IMR-90 (cell line): ENCODE data around the gene EP300. TPM values are rescaled to one million over a fixed set of nuclear protein-coding genes. Genes with fewer than 3 reads are reported as not detected.

Source experiments
- ATAC-seq: fragments of 200-7000 bp; cut with Tn5 transposase; 2 replicates; pipeline ENCODE4 v1.9.1; 2020; ENCODE audit warnings: low read depth, mild to moderate bottlenecking, moderate library complexity
- BruUV-seq: library from RNA; stranded (reverse); fragments of 400-500 nt; replicated peaks from 2 replicates; lab custom pipeline; 2021; lab: Mats Ljungman, UMichigan
- CTCF ChIA-PET: fragments of 300-600 bp; formaldehyde crosslinking; extraction: SDS; loops from one replicate; lab custom pipeline; 2021; ENCODE audit warnings: antibody characterized with exemption; lab: Yijun Ruan, JAX
- POLR2A ChIA-PET: fragments of 300-600 bp; sonication (Branson Sonifier 250); formaldehyde crosslinking; loops from one replicate; lab custom pipeline; 2022; ENCODE audit warnings: antibody characterized with exemption; ENCODE audit not compliant: unreplicated experiment; lab: Charles Lee
- DNase-seq: peaks from one replicate; pipeline ENCODE4 v3.0.0; 2013
- H2AFZ ChIP-seq: replicated peaks from 2 replicates; pipeline ENCODE3; 2013; ENCODE audit warnings: low read length, mild to moderate bottlenecking; ENCODE audit not compliant: poor library complexity
- H2AK5ac ChIP-seq: 2 replicates; pipeline ENCODE4 v1.6.1; 2013; ENCODE audit warnings: low read depth, low read length, inconsistent platforms
- H2AK9ac ChIP-seq: replicated peaks from 2 replicates; pipeline ENCODE3; 2013; ENCODE audit warnings: mild to moderate bottlenecking, low read depth, low read length, moderate library complexity; ENCODE audit not compliant: poor library complexity
- H2BK120ac ChIP-seq: 2 replicates; pipeline ENCODE4 v1.6.1; 2013; ENCODE audit warnings: low read depth, low read length, inconsistent platforms
- H2BK15ac ChIP-seq: 3 replicates; pipeline ENCODE4 v1.6.1; 2013; ENCODE audit warnings: low read depth, low read length, inconsistent platforms
- H2BK20ac ChIP-seq: 2 replicates; pipeline ENCODE4 v1.6.1; 2013; ENCODE audit warnings: low read depth, mild to moderate bottlenecking, inconsistent platforms, low read length, moderate library complexity
- H2BK5ac ChIP-seq: 2 replicates; pipeline ENCODE4 v1.6.1; 2013; ENCODE audit warnings: mild to moderate bottlenecking, low read depth, low read length, inconsistent platforms; ENCODE audit not compliant: poor library complexity, severe bottlenecking
- H3K14ac ChIP-seq: replicated peaks from 2 replicates; pipeline ENCODE4 v1.6.1; 2013; ENCODE audit warnings: low read depth, low read length, inconsistent platforms
- H3K18ac ChIP-seq: 2 replicates; pipeline ENCODE4 v1.6.1; 2013; ENCODE audit warnings: low read depth, low read length, control low read depth
- H3K23ac ChIP-seq: 2 replicates; pipeline ENCODE4 v1.6.1; 2013; ENCODE audit warnings: low read depth, low read length, inconsistent platforms
- H3K27ac ChIP-seq: 2 replicates; pipeline ENCODE4 v1.5.1; 2013; ENCODE audit warnings: mild to moderate bottlenecking, control low read depth, low read length; ENCODE audit not compliant: insufficient read depth
- H3K27me3 ChIP-seq: 2 replicates; pipeline ENCODE4 v1.6.1; 2013; ENCODE audit warnings: low read length; ENCODE audit not compliant: control insufficient read depth, insufficient read depth
- H3K36me3 ChIP-seq: 2 replicates; pipeline ENCODE4 v1.6.1; 2013; ENCODE audit warnings: low read length, mixed read lengths; ENCODE audit not compliant: control insufficient read depth, insufficient read depth
- H3K4ac ChIP-seq: 2 replicates; pipeline ENCODE4 v1.6.1; 2013; ENCODE audit warnings: low read depth, low read length, inconsistent platforms
- H3K4me1 ChIP-seq: 2 replicates; pipeline ENCODE4 v1.6.1; 2013; ENCODE audit warnings: low read length, mixed read lengths; ENCODE audit not compliant: control insufficient read depth, insufficient read depth
- H3K4me2 ChIP-seq: 2 replicates; pipeline ENCODE4 v1.6.1; 2013; ENCODE audit warnings: low read depth, mild to moderate bottlenecking, control low read depth, low read length, moderate library complexity
- H3K4me3 ChIP-seq: 2 replicates; pipeline ENCODE4 v1.5.1; 2013; ENCODE audit warnings: low read depth, mild to moderate bottlenecking, control low read depth, low read length, moderate library complexity; ENCODE audit not compliant: insufficient read depth
- H3K56ac ChIP-seq: 2 replicates; pipeline ENCODE4 v1.6.1; 2013; ENCODE audit warnings: low read length, inconsistent platforms; ENCODE audit not compliant: insufficient read depth; ENCODE audit errors: extremely low read depth
- H3K79me1 ChIP-seq, 2 experiments: 2 replicates each; pipeline ENCODE4 v1.6.1; 2013; ENCODE audit warnings: low read length in 2 of 2, inconsistent platforms in 1 of 2, low read depth in 1 of 2
- H3K9ac ChIP-seq: 2 replicates; pipeline ENCODE4 v1.6.1; 2013; ENCODE audit warnings: low read depth, low read length, control low read depth
- H3K9me1 ChIP-seq: 2 replicates; pipeline ENCODE4 v1.6.1; 2013; ENCODE audit warnings: low read length, inconsistent platforms; ENCODE audit not compliant: insufficient read depth
- H3K9me3 ChIP-seq: 2 replicates; pipeline ENCODE4 v1.6.1; 2013; ENCODE audit warnings: low read length; ENCODE audit not compliant: control insufficient read depth, insufficient read depth
- H4K20me1 ChIP-seq: 2 replicates; pipeline ENCODE4 v1.6.1; 2013; ENCODE audit warnings: low read length, inconsistent platforms; ENCODE audit not compliant: insufficient read depth
- H4K5ac ChIP-seq: 2 replicates; pipeline ENCODE4 v1.6.1; 2013; ENCODE audit warnings: mild to moderate bottlenecking, low read depth, low read length, control low read depth
- H4K8ac ChIP-seq, 2 experiments: 2 replicates each; pipeline ENCODE4 v1.6.1; 2013; ENCODE audit warnings: low read depth in 2 of 2, low read length in 2 of 2, control low read depth in 1 of 2, inconsistent platforms in 1 of 2
- H4K91ac ChIP-seq: 2 replicates; pipeline ENCODE4 v1.6.1; 2013; ENCODE audit warnings: low read depth, low read length, inconsistent platforms; ENCODE audit not compliant: insufficient read depth
- BHLHE40 ChIP-seq: fragments of 150-350 bp; IDR thresholded peaks from 2 replicates; pipeline ENCODE4 v1.6.1; 2016; ENCODE audit warnings: mild to moderate bottlenecking, low read depth, low read length
- CEBPB ChIP-seq: IDR thresholded peaks from 2 replicates; pipeline ENCODE4 v1.6.1; 2012; ENCODE audit warnings: low read depth, low read length, improper control_type of control experiment
- FOS ChIP-seq: fragments of 150-350 bp; IDR thresholded peaks from 2 replicates; pipeline ENCODE4 v1.6.1; 2016; ENCODE audit warnings: low read depth, low read length
- RAD21 ChIP-seq: IDR thresholded peaks from 2 replicates; pipeline ENCODE4 v1.6.1; 2012; ENCODE audit warnings: low read length, improper control_type of control experiment
- RFX5 ChIP-seq: IDR thresholded peaks from 2 replicates; pipeline ENCODE4 v1.8.0; 2012; ENCODE audit warnings: low read depth, mild to moderate bottlenecking, low read length, moderate library complexity
- WGBS, 2 experiments: methylation state at CpG; one replicate each; pipeline versions ENCODE4 v1.1.5 to v1.1.7; 2013; ENCODE audit warnings: missing lambda C conversion rate in 2 of 2; ENCODE audit not compliant: insufficient read length in 1 of 2; ENCODE audit errors: extremely low coverage in 2 of 2; 5-methylcytosine and 5-hydroxymethylcytosine counted together
- dilution Hi-C: fragments of 300-500 bp; cut with HindIII; formaldehyde crosslinking; loops from one replicate; pipeline ENCODE4 v1.14.3; 2018; ENCODE audit warnings: low sequenced_read_pairs; ENCODE audit not compliant: unreplicated experiment
- in situ Hi-C: fragments of 300-500 bp; cut with MboI; formaldehyde crosslinking; loops from 3 replicates; pipeline ENCODE4 v1.14.3; 2019; ENCODE audit warnings: low sequenced_read_pairs, inconsistent platforms, mixed read lengths
- intact Hi-C: fragments of 100-400 bp; cut with micrococcal nuclease; formaldehyde crosslinking; loops from 2 replicates; pipeline ENCODE4 v1.10.0; 2022
- polyA plus RNA-seq, 3 experiments: library from polyadenylated mRNA; depleted of rRNA; stranded (reverse); fragments of >200 nt; gene quantifications; 2 replicates each; pipeline ENCODE4 v1.2.3, GENCODE V29; 2012; ENCODE audit warnings: low replicate concordance in 1 of 3
- total RNA-seq: library from RNA; depleted of rRNA; stranded (reverse); fragments of >200 nt; gene quantifications from 2 replicates; pipeline ENCODE4 v1.2.3, GENCODE V29; 2012

EP300 gene
- total and polyA plus RNA-seq, 2 of the 4 experiments (the other 2 are of a cell fraction) = 23.3 to 27.4 TPM

DNA sequence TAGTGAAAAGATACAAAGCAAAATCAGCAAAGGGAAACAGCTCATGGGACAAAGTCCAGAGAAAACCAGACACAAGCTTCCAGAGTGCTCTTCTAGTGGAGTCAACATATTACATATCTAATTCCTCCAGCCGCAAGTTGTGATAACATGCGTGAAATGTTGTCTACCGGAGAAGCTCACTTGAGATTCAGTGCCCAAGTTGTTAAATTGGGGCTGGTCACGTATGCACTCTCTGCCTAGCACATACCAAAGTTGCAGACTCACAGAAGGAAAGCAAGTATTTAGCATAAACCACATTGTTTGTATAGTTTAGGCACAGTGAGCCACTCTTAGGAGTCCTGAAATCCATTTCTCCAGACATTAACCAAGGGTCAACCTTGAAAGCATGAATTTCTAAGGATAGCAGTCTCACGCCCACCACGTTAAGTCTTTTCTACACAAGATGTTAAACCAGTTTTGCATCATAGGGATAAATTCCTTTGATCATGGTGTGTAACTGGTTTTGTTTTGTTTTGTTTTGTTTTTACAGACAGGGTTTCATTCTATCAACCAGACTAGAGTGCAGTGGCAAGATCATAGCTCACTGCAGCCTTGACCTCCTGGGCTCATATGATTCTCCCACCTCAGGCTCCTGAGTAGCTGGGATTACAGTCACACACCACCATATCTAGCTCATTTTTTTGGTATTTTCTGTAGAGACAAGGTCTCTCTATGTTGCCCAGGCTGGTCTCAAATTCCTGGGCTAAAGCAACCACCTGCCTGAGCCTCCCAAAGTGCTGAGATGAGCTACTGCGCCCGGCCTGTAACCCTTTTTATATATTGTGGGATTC lies 39.5 kb upstream of the EP300 start:
- H3K9me1 ChIP-seq = peaks cover 17% of the 10 kb centered on the region
- no peak overlapping the region for H3K27ac ChIP-seq
- H3K56ac ChIP-seq = no peak overlapping the region
- peak; percentile 84 for DNase-seq
- no peak overlapping the region for H2BK20ac ChIP-seq
- peak; percentile 88 for ATAC-seq
- POLR2A ChIA-PET = interaction anchor here (0.6 to 0.7 kb wide), 3 partner anchors 40 to 192 kb away, joined by 3 to 5 read pairs (median 4); partner anchors contain the start of gene EP300
- H2AFZ ChIP-seq = peak overlapping the region; percentile 11
- TF ChIP-seq FOS = peak; percentile 36
- peak; percentile 29; the same call in 1 of the 2 replicates for TF ChIP-seq CEBPB
- TF ChIP-seq RAD21 = no peak
- peak; percentile 31; the same call in 1 of the 2 replicates for TF ChIP-seq BHLHE40
- TF ChIP-seq RFX5 = no peak
- H3K27me3 ChIP-seq = no peaks in the 10 kb centered on the region
- peaks cover 12% of the 10 kb centered on the region; the same call in 1 of the 2 replicates for H3K4me1 ChIP-seq
- no peak overlapping the region for H4K5ac ChIP-seq
- H3K14ac ChIP-seq = no peak overlapping the region
- H3K79me1 ChIP-seq = no peaks in the 10 kb centered on the region
- H2AK9ac ChIP-seq = no peak overlapping the region
- dilution Hi-C loops (no loop called here), in situ Hi-C loops (no loop called here), intact Hi-C loops (loop anchor here (2.0 kb wide), 1 partner anchor 38 kb away; no protein-coding TSS in a partner anchor)
- 0 out of 3 replicates have a peak overlapping the region, but pooled peaks have one; percentile 9 for H2BK15ac ChIP-seq
- CTCF ChIA-PET = no interaction called here
- no peaks in the 10 kb centered on the region for H3K36me3 ChIP-seq
- H2BK5ac ChIP-seq = peak overlapping the region; percentile 51
- no peak overlapping the region for H2AK5ac ChIP-seq
- H2BK120ac ChIP-seq = peak overlapping the region; percentile 13; the same call in 1 of the 2 replicates
- no peak overlapping the region for H3K4ac ChIP-seq
- 0 out of 2 replicates have a peak overlapping the region, but pooled peaks have one; percentile 2 for H4K91ac ChIP-seq
- H3K9me3 ChIP-seq = no peaks in the 10 kb centered on the region
- H3K18ac ChIP-seq = peak overlapping the region; percentile 10; the same call in 1 of the 2 replicates
- no peak overlapping the region; a peak in 1 of 4 replicates for H4K8ac ChIP-seq
- H3K4me2 ChIP-seq = peak overlapping the region; percentile 81; the same call in 1 of the 2 replicates
- no CpG with 5 or more reads among the region's 8 CpGs for WGBS, 2 experiments
- no TSS peak for BruUV-seq
- H3K23ac ChIP-seq = no peak overlapping the region; the same call in 1 of the 2 replicates
- no peak overlapping the region for H3K4me3 ChIP-seq
- H3K9ac ChIP-seq = no peak overlapping the region
- H4K20me1 ChIP-seq = peaks cover 5% of the 10 kb centered on the region; the same call in 1 of the 2 replicates
